Activated CD8-positive, alpha-beta memory T cell treated with anti-CD3 and anti-CD28 coated beads, Interleukin-2, amount 50 U/mL, for 24 hours (primary cell): Measurements from ENCODE around the gene STT3A.

Experiments
- DNase-seq: peaks from one replicate; pipeline ENCODE4 v3.0.0-alpha.2; 2020; ENCODE audit errors: extremely low read depth

The STT3A gene

DNA sequence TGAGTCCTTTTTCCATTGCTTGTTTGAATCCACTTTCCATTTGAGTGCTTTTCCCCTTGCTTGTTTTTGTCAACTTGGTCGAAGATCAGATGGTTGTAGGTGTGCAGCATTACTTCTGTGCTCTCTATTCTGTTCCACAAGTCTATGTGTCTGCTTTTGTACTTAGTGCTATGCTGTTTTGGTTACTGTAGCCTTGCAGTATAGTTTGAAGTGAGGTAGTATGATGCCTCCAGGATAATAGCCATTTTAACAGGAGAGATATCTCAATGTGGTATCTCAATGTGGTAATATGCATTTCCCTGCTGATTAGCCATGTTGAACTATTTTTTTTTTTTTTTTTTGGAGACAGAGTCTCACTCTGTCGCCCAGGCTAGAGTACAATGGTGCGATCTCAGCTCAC lies 71.3 kb downstream of the STT3A start:
- no peak for DNase-seq

DNA sequence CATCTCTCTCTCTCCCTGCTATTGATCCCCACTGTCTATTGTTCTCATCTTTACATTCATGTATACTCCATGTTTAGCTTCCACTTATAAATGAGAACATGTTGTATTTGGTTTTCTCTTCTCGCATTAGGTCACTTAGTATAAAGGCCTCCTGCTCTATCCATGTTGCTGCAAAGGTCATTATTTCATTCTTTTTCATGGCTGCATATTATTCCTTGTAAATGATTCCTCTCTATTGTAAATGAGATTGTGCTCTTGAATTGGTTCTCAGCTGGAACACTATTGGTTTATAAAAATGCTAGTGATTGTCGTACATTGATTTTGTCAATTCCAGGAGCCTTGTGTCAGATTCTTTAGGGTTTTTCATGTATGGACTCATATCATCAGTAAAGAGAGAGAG lies 74.5 kb downstream of the STT3A start:
- DNase-seq: no peak

DNA sequence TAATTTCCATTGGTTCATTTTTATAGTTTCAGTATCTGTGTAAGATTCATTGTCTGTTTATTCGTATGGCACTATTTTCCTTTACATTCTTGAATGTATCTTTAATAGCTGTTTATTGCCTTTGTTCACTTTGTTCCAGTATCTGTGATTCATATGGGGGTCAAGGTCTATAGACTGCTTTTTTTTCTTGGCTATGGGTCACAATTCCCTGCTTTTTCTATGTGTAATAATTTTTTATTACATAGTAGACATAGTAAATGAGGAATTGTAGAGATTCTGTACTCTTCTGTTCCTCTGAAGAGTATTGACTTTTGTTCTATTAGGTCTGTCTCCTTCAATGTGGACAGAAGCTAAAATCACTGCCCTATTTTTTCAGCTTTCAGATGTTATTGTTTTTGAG lies 77.5 kb downstream of the STT3A start:
- DNase-seq: no peak

DNA sequence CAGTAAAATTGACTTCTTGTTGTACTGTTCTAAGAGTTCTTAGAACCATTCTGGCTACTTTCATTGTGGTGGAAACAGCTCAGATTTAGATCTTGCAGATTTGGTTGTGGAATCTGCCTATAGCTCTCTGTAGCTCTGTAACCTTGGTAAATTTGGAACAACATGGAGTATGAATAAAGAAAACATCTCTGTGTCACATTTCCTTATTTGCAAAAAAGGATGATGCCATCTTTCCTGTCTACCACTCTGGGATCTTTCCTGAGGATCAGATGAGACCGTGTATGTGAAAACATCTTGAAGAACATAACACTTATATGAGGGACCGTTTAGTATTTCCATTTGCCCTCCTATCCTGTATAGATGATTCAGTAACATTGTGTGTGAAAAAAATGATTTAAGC lies 78.9 kb downstream of the STT3A start:
- no peak for DNase-seq
